ENCODE results near the gene DNAJC13.

Gene DNAJC13

DNA sequence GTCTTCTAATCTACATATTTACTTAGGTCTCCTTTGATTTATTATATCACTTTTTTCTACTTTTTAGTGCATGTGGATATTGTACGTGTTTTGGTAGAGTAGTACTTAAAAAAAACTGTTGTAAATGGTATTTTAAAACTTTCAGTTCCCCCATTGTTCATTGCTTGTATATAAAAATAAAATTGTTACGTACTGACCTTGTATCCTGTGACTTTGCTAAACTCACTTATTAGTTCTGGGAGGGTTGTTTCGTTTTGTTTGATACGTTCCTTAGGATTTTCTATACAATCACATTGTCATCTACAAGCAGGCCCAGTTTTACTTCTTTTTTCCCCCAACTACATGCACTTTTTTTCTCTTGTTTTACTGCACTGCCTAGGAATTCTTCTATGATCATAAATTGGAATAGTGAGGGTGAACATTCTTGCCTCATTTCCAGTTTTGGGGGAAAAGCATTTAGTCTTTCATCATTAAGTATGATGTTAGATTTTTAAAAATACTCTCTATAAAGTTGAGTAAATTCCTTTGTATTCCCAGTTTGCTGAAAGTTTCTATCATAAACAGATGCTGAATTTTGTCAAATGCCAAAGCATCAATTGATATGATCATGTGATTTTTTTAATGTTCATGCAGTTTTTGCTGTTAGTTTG lies 146.2 kb downstream of the DNAJC13 start:
- H3K4me3 Mint-ChIP-seq = no peak overlapping the region
- H3K27me3 Mint-ChIP-seq = no peaks in the 10 kb centered on the region
- H3K4me1 Mint-ChIP-seq = no peaks in the 10 kb centered on the region
- DNase-seq (ENCODE audit: low spot score in 2 of 2) = no peak
- no peaks in the 10 kb centered on the region for H3K9me3 Mint-ChIP-seq
- H3K36me3 Mint-ChIP-seq (ENCODE audit: insufficient read depth) = no peaks in the 10 kb centered on the region
- no peak for ATAC-seq (replicated peaks; ENCODE audit: extremely low read depth, poor library complexity, severe bottlenecking)
- no peak overlapping the region for H3K27ac Mint-ChIP-seq (ENCODE audit: low read depth)

DNA sequence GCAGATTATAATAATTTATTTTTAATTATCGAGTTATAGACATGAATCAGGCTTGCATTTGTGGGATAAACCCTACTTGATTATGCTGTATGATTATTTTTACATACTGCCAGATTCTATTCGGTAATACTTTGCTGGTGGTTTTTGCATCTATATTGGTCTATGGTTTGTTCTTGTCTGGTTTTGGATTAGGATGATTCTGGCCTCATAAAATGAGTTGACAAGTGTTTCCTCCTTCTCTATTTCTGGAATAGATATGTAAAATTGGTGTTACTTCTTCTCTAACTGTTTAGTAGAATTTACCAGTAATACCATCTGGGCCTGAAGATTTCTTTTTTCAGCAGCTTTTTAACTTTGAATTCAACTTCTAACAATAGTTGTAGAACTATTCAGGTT lies 146.8 kb downstream of the DNAJC13 start:
- Mint-ChIP-seq H3K9me3 (no peaks in the 10 kb centered on the region), H3K27ac (ENCODE audit: low read depth) (no peak overlapping the region), H3K27me3 (no peaks in the 10 kb centered on the region), H3K36me3 (ENCODE audit: insufficient read depth) (peaks cover under 1% of the 10 kb centered on the region), H3K4me1 (no peaks in the 10 kb centered on the region), H3K4me3 (no peak overlapping the region)
- DNase-seq (ENCODE audit: low spot score in 2 of 2) (no peak), ATAC-seq (replicated peaks; ENCODE audit: extremely low read depth, poor library complexity, severe bottlenecking) (no peak)

- no peaks in the 10 kb centered on the region for H3K27me3 Mint-ChIP-seq
- no peak overlapping the region for H3K27ac Mint-ChIP-seq (ENCODE audit: low read depth)
- no peak for ATAC-seq (replicated peaks; ENCODE audit: extremely low read depth, poor library complexity, severe bottlenecking)
- no peak for DNase-seq (ENCODE audit: low spot score in 2 of 2)
- no peaks in the 10 kb centered on the region for H3K4me1 Mint-ChIP-seq
- H3K9me3 Mint-ChIP-seq = no peaks in the 10 kb centered on the region
- no peak overlapping the region for H3K4me3 Mint-ChIP-seq
- peaks cover 10% of the 10 kb centered on the region for H3K36me3 Mint-ChIP-seq (ENCODE audit: insufficient read depth)
Observed at GRCh38 chr3:132568422-132568821, 151.1 kb downstream of the DNAJC13 start.

GRCh38 chr3:132569153-132569552 lies 151.9 kb downstream of the DNAJC13 start:
- ATAC-seq (replicated peaks; ENCODE audit: extremely low read depth, poor library complexity, severe bottlenecking) = no peak
- DNase-seq (ENCODE audit: low spot score in 2 of 2) = no peak
- Mint-ChIP-seq H3K27ac (ENCODE audit: low read depth) (no peak overlapping the region), H3K4me1 (no peaks in the 10 kb centered on the region), H3K4me3 (no peak overlapping the region), H3K27me3 (no peaks in the 10 kb centered on the region), H3K9me3 (no peaks in the 10 kb centered on the region), H3K36me3 (ENCODE audit: insufficient read depth) (peaks cover 10% of the 10 kb centered on the region)

DNA sequence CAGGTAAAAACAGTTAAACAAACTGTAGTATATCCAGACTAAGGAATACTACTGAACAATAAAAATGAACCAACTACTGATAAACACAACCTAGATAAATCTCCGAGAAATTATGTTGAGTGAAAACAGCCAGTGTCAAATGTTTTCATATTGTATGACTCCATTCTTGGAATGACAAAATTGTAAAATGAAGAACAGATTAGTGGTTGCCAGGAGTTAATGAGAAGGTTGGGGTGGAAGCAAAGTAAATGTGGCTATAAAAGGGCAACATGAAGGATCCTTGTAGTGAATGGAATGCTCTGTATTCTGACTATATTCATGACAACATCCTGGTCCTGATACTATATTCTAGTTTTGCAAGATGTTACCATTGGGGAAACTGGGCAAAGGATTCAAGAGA lies 152.3 kb downstream of the DNAJC13 start:
- no peak overlapping the region for H3K27ac Mint-ChIP-seq (ENCODE audit: low read depth)
- no peak for ATAC-seq (replicated peaks; ENCODE audit: extremely low read depth, poor library complexity, severe bottlenecking)
- DNase-seq (ENCODE audit: low spot score in 2 of 2) = no peak

DNA sequence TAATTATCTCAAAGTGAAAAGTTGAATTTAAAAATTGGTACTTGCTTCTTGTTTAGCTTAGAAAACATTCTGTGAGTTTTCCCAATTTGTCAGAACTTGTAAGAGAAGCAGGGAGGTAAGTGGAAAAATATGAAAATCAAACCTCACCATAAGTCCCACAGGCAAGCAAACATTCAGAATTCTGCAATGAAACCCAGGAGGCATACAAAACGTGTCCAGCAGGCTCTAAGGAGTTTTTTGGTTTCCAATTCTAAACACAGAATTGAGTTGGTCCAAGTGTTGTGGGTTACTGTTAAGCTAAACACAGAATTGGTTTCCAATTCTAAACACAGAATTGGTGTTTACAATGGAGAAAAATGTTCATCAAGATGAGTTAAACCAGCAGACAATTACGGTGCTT lies 152.7 kb downstream of the DNAJC13 start:
- Mint-ChIP-seq H3K27me3 (no peaks in the 10 kb centered on the region), H3K36me3 (ENCODE audit: insufficient read depth) (peaks cover 16% of the 10 kb centered on the region), H3K4me3 (no peak overlapping the region), H3K27ac (ENCODE audit: low read depth) (no peak overlapping the region), H3K4me1 (no peaks in the 10 kb centered on the region), H3K9me3 (no peaks in the 10 kb centered on the region)
- DNase-seq (ENCODE audit: low spot score in 2 of 2) = no peak
- ATAC-seq (replicated peaks; ENCODE audit: extremely low read depth, poor library complexity, severe bottlenecking) = no peak

More for the DNA sequence above, 152.3 kb downstream of the DNAJC13 start:
- peaks cover 12% of the 10 kb centered on the region for H3K36me3 Mint-ChIP-seq (ENCODE audit: insufficient read depth)
- no peaks in the 10 kb centered on the region for H3K4me1 Mint-ChIP-seq
- H3K27me3 Mint-ChIP-seq = no peaks in the 10 kb centered on the region
- H3K9me3 Mint-ChIP-seq = no peaks in the 10 kb centered on the region
- H3K4me3 Mint-ChIP-seq = no peak overlapping the region

DNA sequence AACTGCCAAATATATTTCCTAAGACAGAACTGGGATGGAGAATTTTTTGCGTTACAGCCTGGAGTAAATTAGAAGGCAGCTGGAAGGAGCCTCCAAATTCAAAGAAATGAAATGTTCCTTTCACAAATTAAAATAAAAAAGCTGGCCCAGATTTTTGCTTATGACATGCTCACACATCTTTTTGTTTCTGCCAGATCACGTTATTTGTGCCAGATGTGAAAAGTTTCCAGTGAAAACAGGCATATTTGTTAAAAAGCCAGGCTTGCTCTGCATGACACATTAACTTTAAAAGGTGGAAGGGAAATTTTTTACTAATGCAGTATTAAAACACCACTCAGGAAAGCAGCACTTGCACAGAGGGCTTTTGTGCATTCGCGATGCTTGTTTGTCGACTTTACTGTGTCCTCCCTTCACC lies 156.5 kb downstream of the DNAJC13 start:
- peaks cover 28% of the 10 kb centered on the region for H3K36me3 Mint-ChIP-seq (ENCODE audit: insufficient read depth)
- H3K4me1 Mint-ChIP-seq = no peaks in the 10 kb centered on the region
- no peaks in the 10 kb centered on the region for H3K27me3 Mint-ChIP-seq
- ATAC-seq (replicated peaks; ENCODE audit: extremely low read depth, poor library complexity, severe bottlenecking) = no peak
- H3K9me3 Mint-ChIP-seq = no peaks in the 10 kb centered on the region
- no peak overlapping the region for H3K27ac Mint-ChIP-seq (ENCODE audit: low read depth)
- no peak overlapping the region for H3K4me3 Mint-ChIP-seq
- DNase-seq (ENCODE audit: low spot score in 2 of 2) = no peak

GRCh38 chr3:132587401-132587800 lies 170.1 kb downstream of the DNAJC13 start:
- Mint-ChIP-seq H3K27me3 (no peaks in the 10 kb centered on the region), H3K36me3 (ENCODE audit: insufficient read depth) (peaks cover 5% of the 10 kb centered on the region), H3K9me3 (peaks cover 5% of the 10 kb centered on the region), H3K4me3 (no peak overlapping the region), H3K4me1 (no peaks in the 10 kb centered on the region), H3K27ac (ENCODE audit: low read depth) (no peak overlapping the region)
- DNase-seq (ENCODE audit: low spot score in 2 of 2) (no peak), ATAC-seq (replicated peaks; ENCODE audit: extremely low read depth, poor library complexity, severe bottlenecking) (no peak)
